WTC11 (cell line): ENCODE results near the gene PRKCSH.

Experiments used
- ELF4 ChIP-seq: sonication (generic); formaldehyde crosslinking; IDR thresholded peaks from 2 replicates; pipeline ENCODE4 v1.8.1; 2022; ENCODE audit warnings: low read depth, mild to moderate bottlenecking, moderate library complexity, missing genetic modification reagents
- TF ChIP-seq, protein P1 (sequence below): fragments of 200-600 bp; IDR thresholded peaks from 2 replicates; pipeline ENCODE4 v1.8.0; 2022; ENCODE audit warnings: antibody characterized with exemption
- TF ChIP-seq, protein P2 (sequence below): sonication (generic); formaldehyde crosslinking; IDR thresholded peaks from 2 replicates; pipeline ENCODE4 v1.8.1; 2023; ENCODE audit warnings: mild to moderate bottlenecking, missing genetic modification reagents, moderate library complexity

DNA sequence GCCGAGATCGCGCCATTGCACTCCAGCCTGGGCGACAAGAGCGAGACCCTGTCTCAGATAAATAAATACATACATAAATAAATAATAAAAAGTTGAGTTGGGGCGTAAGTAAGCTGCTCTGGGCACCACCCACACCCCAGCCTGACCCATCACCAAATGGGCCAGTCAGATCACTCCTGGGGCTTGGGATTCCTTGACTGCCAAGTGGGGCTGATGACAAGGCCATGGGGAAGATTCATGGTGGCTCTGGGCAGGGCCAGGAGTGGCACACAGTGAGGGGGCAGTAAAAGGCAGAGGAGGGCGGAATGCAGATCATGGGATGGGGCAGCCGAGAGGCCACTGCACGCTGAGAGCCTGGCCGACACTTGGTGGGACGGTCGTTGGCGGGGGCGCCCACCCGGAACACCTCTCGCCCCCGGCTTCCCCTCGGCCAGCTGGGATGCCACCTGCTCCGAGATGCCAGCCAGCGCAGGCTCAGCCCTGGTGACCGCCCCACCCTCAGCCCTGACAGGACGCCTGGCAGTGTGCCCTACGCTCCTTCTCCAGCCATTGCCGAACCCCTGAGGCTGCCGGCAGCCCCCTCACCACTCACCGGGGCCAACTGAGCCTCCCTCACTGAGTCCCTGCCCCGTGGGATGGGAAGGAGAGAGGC is 59.3 kb downstream of the PRKCSH start:
- TF ChIP-seq ELF4 (CRISPR knock-in tag) = no peak
- TF ChIP-seq, protein P1, sequence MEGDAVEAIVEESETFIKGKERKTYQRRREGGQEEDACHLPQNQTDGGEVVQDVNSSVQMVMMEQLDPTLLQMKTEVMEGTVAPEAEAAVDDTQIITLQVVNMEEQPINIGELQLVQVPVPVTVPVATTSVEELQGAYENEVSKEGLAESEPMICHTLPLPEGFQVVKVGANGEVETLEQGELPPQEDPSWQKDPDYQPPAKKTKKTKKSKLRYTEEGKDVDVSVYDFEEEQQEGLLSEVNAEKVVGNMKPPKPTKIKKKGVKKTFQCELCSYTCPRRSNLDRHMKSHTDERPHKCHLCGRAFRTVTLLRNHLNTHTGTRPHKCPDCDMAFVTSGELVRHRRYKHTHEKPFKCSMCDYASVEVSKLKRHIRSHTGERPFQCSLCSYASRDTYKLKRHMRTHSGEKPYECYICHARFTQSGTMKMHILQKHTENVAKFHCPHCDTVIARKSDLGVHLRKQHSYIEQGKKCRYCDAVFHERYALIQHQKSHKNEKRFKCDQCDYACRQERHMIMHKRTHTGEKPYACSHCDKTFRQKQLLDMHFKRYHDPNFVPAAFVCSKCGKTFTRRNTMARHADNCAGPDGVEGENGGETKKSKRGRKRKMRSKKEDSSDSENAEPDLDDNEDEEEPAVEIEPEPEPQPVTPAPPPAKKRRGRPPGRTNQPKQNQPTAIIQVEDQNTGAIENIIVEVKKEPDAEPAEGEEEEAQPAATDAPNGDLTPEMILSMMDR = no peak
- TF ChIP-seq, protein P2, sequence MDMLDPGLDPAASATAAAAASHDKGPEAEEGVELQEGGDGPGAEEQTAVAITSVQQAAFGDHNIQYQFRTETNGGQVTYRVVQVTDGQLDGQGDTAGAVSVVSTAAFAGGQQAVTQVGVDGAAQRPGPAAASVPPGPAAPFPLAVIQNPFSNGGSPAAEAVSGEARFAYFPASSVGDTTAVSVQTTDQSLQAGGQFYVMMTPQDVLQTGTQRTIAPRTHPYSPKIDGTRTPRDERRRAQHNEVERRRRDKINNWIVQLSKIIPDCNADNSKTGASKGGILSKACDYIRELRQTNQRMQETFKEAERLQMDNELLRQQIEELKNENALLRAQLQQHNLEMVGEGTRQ = no peak
